ENCODE measurements around the gene KCNB1.

KCNB1 gene

GRCh38 chr20:49437057-49437456 lies 45.4 kb downstream of the KCNB1 start:
- no CpG with 5 or more reads among the region's 3 CpGs for WGBS, 2 donors (ENCODE audit: extremely low coverage in 2 of 2, insufficient read length in 2 of 2, insufficient replicate concordance in 1 of 2)
- no peak overlapping the region for H4K8ac ChIP-seq (ENCODE audit: low read depth, low read length)

GRCh38 chr20:49435639-49436038 lies 46.8 kb downstream of the KCNB1 start:
- Histone ChIP-seq H2AFZ (ENCODE audit: low read length) (no peak overlapping the region), H2BK5ac (ENCODE audit: low read length) (no peak overlapping the region), H3K4me1 (ENCODE audit: control insufficient read depth in 2 of 2, insufficient read depth in 1 of 2, low read depth in 1 of 2, low read length in 2 of 2) (no peaks in the 10 kb centered on the region), H4K8ac (ENCODE audit: low read depth, low read length) (no peak overlapping the region), H3K4ac (ENCODE audit: low read length) (no peak overlapping the region), H3K9ac (ENCODE audit: low read depth, low read length, poor library complexity) (no peak overlapping the region), H3K14ac (ENCODE audit: low read length) (peak overlapping the region; percentile 25), H3K79me1 (ENCODE audit: low read depth, low read length) (no peaks in the 10 kb centered on the region), H3K36me3 (replicated peaks in 1 of 2; ENCODE audit: control insufficient read depth in 2 of 2, insufficient read depth in 2 of 2, low read length in 2 of 2) (no peaks in the 10 kb centered on the region), H3K23ac (ENCODE audit: low read depth, low read length, poor library complexity) (no peak overlapping the region), H2BK15ac (ENCODE audit: low read length) (no peak overlapping the region), H3K27me3 (ENCODE audit: control insufficient read depth in 3 of 3, insufficient read depth in 3 of 3, low read depth in 1 of 3, low read length in 3 of 3) (peaks cover 0 to 8% (median 0%) of the 10 kb centered on the region in 3 experiments), H2AK5ac (ENCODE audit: low read depth, low read length) (peak overlapping the region; percentile 20), H3K4me3 (ENCODE audit: low read length in 2 of 2) (no peak overlapping the region), H3K4me2 (ENCODE audit: insufficient read depth, low read length, poor library complexity, severe bottlenecking) (no peak overlapping the region), H3K9me3 (replicated peaks in 1 of 2; ENCODE audit: control insufficient read depth in 2 of 2, insufficient read depth in 1 of 2, low read depth in 1 of 2, low read length in 2 of 2) (no peaks in the 10 kb centered on the region), H4K91ac (ENCODE audit: low read depth, low read length, poor library complexity) (no peak overlapping the region), H2BK120ac (ENCODE audit: low read depth, low read length) (no peak overlapping the region), H3K27ac (replicated peaks; ENCODE audit: low read length) (no peak overlapping the region), H2BK12ac (ENCODE audit: low read length) (no peak overlapping the region), H3K18ac (ENCODE audit: low read length) (peak overlapping the region; percentile 8)
- WGBS, 2 donors (ENCODE audit: extremely low coverage in 2 of 2, insufficient read length in 2 of 2, insufficient replicate concordance in 1 of 2) = no CpG with 5 or more reads among the region's 5 CpGs
- no peak for DNase-seq (ENCODE audit: low spot score)

More at GRCh38 chr20:49437057-49437456, 45.4 kb downstream of the KCNB1 start:
- DNase-seq (ENCODE audit: low spot score) = no peak
- Histone ChIP-seq H2AK5ac (ENCODE audit: low read depth, low read length) (no peak overlapping the region), H3K4ac (ENCODE audit: low read length) (no peak overlapping the region), H2AFZ (ENCODE audit: low read length) (no peak overlapping the region), H3K18ac (ENCODE audit: low read length) (no peak overlapping the region), H3K14ac (ENCODE audit: low read length) (no peak overlapping the region), H3K9ac (ENCODE audit: low read depth, low read length, poor library complexity) (no peak overlapping the region), H2BK5ac (ENCODE audit: low read length) (no peak overlapping the region), H3K9me3 (replicated peaks in 1 of 2; ENCODE audit: control insufficient read depth in 2 of 2, insufficient read depth in 1 of 2, low read depth in 1 of 2, low read length in 2 of 2) (no peaks in the 10 kb centered on the region), H4K91ac (ENCODE audit: low read depth, low read length, poor library complexity) (no peak overlapping the region), H3K4me1 (ENCODE audit: control insufficient read depth in 2 of 2, insufficient read depth in 1 of 2, low read depth in 1 of 2, low read length in 2 of 2) (no peaks in the 10 kb centered on the region), H2BK15ac (ENCODE audit: low read length) (no peak overlapping the region), H2BK12ac (ENCODE audit: low read length) (peak overlapping the region; percentile 27), H3K27ac (replicated peaks; ENCODE audit: low read length) (no peak overlapping the region), H2BK120ac (ENCODE audit: low read depth, low read length) (no peak overlapping the region), H3K27me3 (ENCODE audit: control insufficient read depth in 3 of 3, insufficient read depth in 3 of 3, low read depth in 1 of 3, low read length in 3 of 3) (peaks cover 0 to 8% (median 0%) of the 10 kb centered on the region in 3 experiments), H3K79me1 (ENCODE audit: low read depth, low read length) (no peaks in the 10 kb centered on the region), H3K4me3 (ENCODE audit: low read length in 2 of 2) (no peak overlapping the region), H3K23ac (ENCODE audit: low read depth, low read length, poor library complexity) (no peak overlapping the region), H3K36me3 (replicated peaks in 1 of 2; ENCODE audit: control insufficient read depth in 2 of 2, insufficient read depth in 2 of 2, low read length in 2 of 2) (no peaks in the 10 kb centered on the region), H3K4me2 (ENCODE audit: insufficient read depth, low read length, poor library complexity, severe bottlenecking) (no peak overlapping the region)

- no CpG with 5 or more reads among the region's 10 CpGs for WGBS, 2 donors (ENCODE audit: extremely low coverage in 2 of 2, insufficient read length in 2 of 2, insufficient replicate concordance in 1 of 2)
- H3K27ac ChIP-seq (replicated peaks; ENCODE audit: low read length) = no peak overlapping the region
- no peak overlapping the region for H2AK5ac ChIP-seq (ENCODE audit: low read depth, low read length)
- no peak overlapping the region for H3K4me2 ChIP-seq (ENCODE audit: insufficient read depth, low read length, poor library complexity, severe bottlenecking)
- no peak overlapping the region for H3K14ac ChIP-seq (ENCODE audit: low read length)
- H2BK15ac ChIP-seq (ENCODE audit: low read length) = no peak overlapping the region
- H3K27me3 ChIP-seq (ENCODE audit: control insufficient read depth in 3 of 3, insufficient read depth in 3 of 3, low read depth in 1 of 3, low read length in 3 of 3) = peaks cover 0 to 8% (median 0%) of the 10 kb centered on the region in 3 experiments
- no peak for DNase-seq (ENCODE audit: low spot score)
- no peaks in the 10 kb centered on the region for H3K36me3 ChIP-seq (replicated peaks in 1 of 2; ENCODE audit: control insufficient read depth in 2 of 2, insufficient read depth in 2 of 2, low read length in 2 of 2)
- H4K8ac ChIP-seq (ENCODE audit: low read depth, low read length) = no peak overlapping the region
- H3K4ac ChIP-seq (ENCODE audit: low read length) = no peak overlapping the region
- H3K4me3 ChIP-seq (ENCODE audit: low read length in 2 of 2) = no peak overlapping the region
- no peak overlapping the region for H2BK5ac ChIP-seq (ENCODE audit: low read length)
- H3K4me1 ChIP-seq (ENCODE audit: control insufficient read depth in 2 of 2, insufficient read depth in 1 of 2, low read depth in 1 of 2, low read length in 2 of 2) = no peaks in the 10 kb centered on the region
- H2AFZ ChIP-seq (ENCODE audit: low read length) = no peak overlapping the region
- no peak overlapping the region for H2BK120ac ChIP-seq (ENCODE audit: low read depth, low read length)
- H2BK12ac ChIP-seq (ENCODE audit: low read length) = no peak overlapping the region
- no peak overlapping the region for H4K91ac ChIP-seq (ENCODE audit: low read depth, low read length, poor library complexity)
- no peak overlapping the region for H3K18ac ChIP-seq (ENCODE audit: low read length)
- H3K79me1 ChIP-seq (ENCODE audit: low read depth, low read length) = no peaks in the 10 kb centered on the region
- H3K9me3 ChIP-seq (replicated peaks in 1 of 2; ENCODE audit: control insufficient read depth in 2 of 2, insufficient read depth in 1 of 2, low read depth in 1 of 2, low read length in 2 of 2) = no peaks in the 10 kb centered on the region
- H3K9ac ChIP-seq (ENCODE audit: low read depth, low read length, poor library complexity) = no peak overlapping the region
- peak overlapping the region; percentile 86 for H3K23ac ChIP-seq (ENCODE audit: low read depth, low read length, poor library complexity)
Observed at GRCh38 chr20:49433333-49433732, 49.1 kb downstream of the KCNB1 start.

- Histone ChIP-seq H3K4me3 (ENCODE audit: low read length in 2 of 2) (no peak overlapping the region), H3K4me2 (ENCODE audit: insufficient read depth, low read length, poor library complexity, severe bottlenecking) (no peak overlapping the region), H2BK120ac (ENCODE audit: low read depth, low read length) (no peak overlapping the region), H3K18ac (ENCODE audit: low read length) (no peak overlapping the region), H3K36me3 (replicated peaks in 1 of 2; ENCODE audit: control insufficient read depth in 2 of 2, insufficient read depth in 2 of 2, low read length in 2 of 2) (no peaks in the 10 kb centered on the region), H3K27ac (replicated peaks; ENCODE audit: low read length) (no peak overlapping the region), H2BK5ac (ENCODE audit: low read length) (no peak overlapping the region), H3K4me1 (ENCODE audit: control insufficient read depth in 2 of 2, insufficient read depth in 1 of 2, low read depth in 1 of 2, low read length in 2 of 2) (no peaks in the 10 kb centered on the region), H3K23ac (ENCODE audit: low read depth, low read length, poor library complexity) (no peak overlapping the region), H3K9me3 (replicated peaks in 1 of 2; ENCODE audit: control insufficient read depth in 2 of 2, insufficient read depth in 1 of 2, low read depth in 1 of 2, low read length in 2 of 2) (no peaks in the 10 kb centered on the region), H3K14ac (ENCODE audit: low read length) (no peak overlapping the region), H2AFZ (ENCODE audit: low read length) (no peak overlapping the region), H2AK5ac (ENCODE audit: low read depth, low read length) (no peak overlapping the region), H3K9ac (ENCODE audit: low read depth, low read length, poor library complexity) (no peak overlapping the region), H3K79me1 (ENCODE audit: low read depth, low read length) (no peaks in the 10 kb centered on the region), H2BK15ac (ENCODE audit: low read length) (no peak overlapping the region), H3K4ac (ENCODE audit: low read length) (no peak overlapping the region), H4K8ac (ENCODE audit: low read depth, low read length) (no peak overlapping the region), H2BK12ac (ENCODE audit: low read length) (no peak overlapping the region), H3K27me3 (ENCODE audit: control insufficient read depth in 3 of 3, insufficient read depth in 3 of 3, low read depth in 1 of 3, low read length in 3 of 3) (peaks cover 0 to 8% (median 0%) of the 10 kb centered on the region in 3 experiments), H4K91ac (ENCODE audit: low read depth, low read length, poor library complexity) (no peak overlapping the region)
- no CpG with 5 or more reads among the region's 3 CpGs for WGBS, 2 donors (ENCODE audit: extremely low coverage in 2 of 2, insufficient read length in 2 of 2, insufficient replicate concordance in 1 of 2)
- no peak for DNase-seq (ENCODE audit: low spot score)
Observed at GRCh38 chr20:49432550-49432949, 49.9 kb downstream of the KCNB1 start.
